H1 (cell line): ENCODE measurements around the gene GPATCH4. TPM values are rescaled to one million over a fixed set of nuclear protein-coding genes. Genes with fewer than 3 reads are reported as not detected.
"Not testable (repeated sequence)": the region's sequence is repeated elsewhere in the genome, so short reads cannot be mapped to it uniquely, and the experiment has no call there.

Experiments used
- CTCF ChIA-PET: fragments of 300-600 bp; sonication (Branson Sonifier 250); formaldehyde crosslinking; loops from one replicate; lab custom pipeline; 2021; ENCODE audit not compliant: partially characterized antibody; lab: Charles Lee
- POLR2A ChIA-PET: fragments of 300-600 bp; sonication (Branson Sonifier 250); formaldehyde crosslinking; loops from one replicate; lab custom pipeline; 2021; ENCODE audit warnings: inconsistent platforms; ENCODE audit not compliant: partially characterized antibody; lab: Charles Lee
- DNase-seq, 2 experiments: peaks; one replicate each; pipeline versions ENCODE4 v3.0.0 to v3.0.0-alpha.2; 2010 to 2022; ENCODE audit warnings: low spot score in 2 of 2, low read depth in 1 of 2, mixed read lengths in 1 of 2
- FAIRE-seq: peaks from 2 replicates; lab custom pipeline; 2011; peaks lifted over from hg19 to GRCh38; lab: Jason Lieb, UNC
- H2AFZ ChIP-seq: 2 replicates; pipeline ENCODE4 v1.8.1; 2012; ENCODE audit warnings: low read length, inconsistent platforms
- H2AK5ac ChIP-seq: 2 replicates; pipeline ENCODE4 v1.6.1; 2013; ENCODE audit warnings: low read depth, low read length
- H2BK120ac ChIP-seq: replicated peaks from 2 replicates; pipeline ENCODE3; 2013; ENCODE audit warnings: low read depth, low read length, inconsistent platforms
- H2BK12ac ChIP-seq: 2 replicates; pipeline ENCODE4 v1.6.1; 2013; ENCODE audit warnings: low read depth, low read length
- H2BK15ac ChIP-seq: 2 replicates; pipeline ENCODE4 v1.6.1; 2013; ENCODE audit warnings: low read length
- H2BK20ac ChIP-seq: 2 replicates; pipeline ENCODE4 v1.6.1; 2013; ENCODE audit warnings: low read length
- H2BK5ac ChIP-seq: 2 replicates; pipeline ENCODE4 v1.6.1; 2013; ENCODE audit warnings: low read depth, low read length
- H3K14ac ChIP-seq: 2 replicates; pipeline ENCODE4 v1.6.1; 2013; ENCODE audit warnings: inconsistent platforms; ENCODE audit not compliant: insufficient read length
- H3K18ac ChIP-seq: 2 replicates; pipeline ENCODE4 v1.6.1; 2013; ENCODE audit warnings: low read length; ENCODE audit errors: extremely low read depth
- H3K23ac ChIP-seq: 2 replicates; pipeline ENCODE4 v1.6.1; 2013; ENCODE audit warnings: inconsistent platforms; ENCODE audit not compliant: insufficient read length
- H3K23me2 ChIP-seq: 2 replicates; pipeline ENCODE4 v1.6.1; 2013; ENCODE audit warnings: low read depth, low read length
- H3K27ac ChIP-seq: 2 replicates; pipeline ENCODE4 v1.6.1; 2011; ENCODE audit warnings: low read depth, low read length, inconsistent platforms
- H3K27me3 ChIP-seq, 4 experiments: replicated peaks in 1 of 4; 1 replicate in 1 of 4; 2 replicates in 3 of 4; pipeline versions ENCODE4 v1.6.1 to v1.8.1; 2011 to 2013; ENCODE audit warnings: low read length in 3 of 4, mild to moderate bottlenecking in 3 of 4, inconsistent platforms in 2 of 4, mixed read lengths in 2 of 4, moderate library complexity in 1 of 4; ENCODE audit not compliant: control insufficient read depth in 3 of 4, insufficient read depth in 3 of 4; ENCODE audit errors: extremely low read depth in 1 of 4
- H3K36me3 ChIP-seq, 4 experiments: 2 replicates each; pipeline versions ENCODE4 v1.6.1 to v1.8.1; 2011 to 2013; ENCODE audit warnings: mild to moderate bottlenecking in 4 of 4, low read length in 3 of 4, moderate library complexity in 2 of 4, control low read depth in 1 of 4, inconsistent platforms in 1 of 4; ENCODE audit not compliant: insufficient read depth in 4 of 4, control insufficient read depth in 2 of 4
- H3K4ac ChIP-seq: replicated peaks from 2 replicates; pipeline ENCODE3; 2013; ENCODE audit warnings: low read length, low read depth, mixed read lengths, inconsistent platforms; ENCODE audit not compliant: insufficient read length
- H3K4me1 ChIP-seq, 4 experiments: replicated peaks in 1 of 4; 1 replicate in 1 of 4; 2 replicates in 3 of 4; pipeline versions ENCODE4 v1.6.1 to v1.8.1; 2011 to 2013; ENCODE audit warnings: low read length in 3 of 4, inconsistent platforms in 2 of 4, mixed read lengths in 1 of 4; ENCODE audit not compliant: insufficient read depth in 4 of 4, control insufficient read depth in 3 of 4
- H3K4me2 ChIP-seq, 2 experiments: 2 replicates each; pipeline versions ENCODE4 v1.6.1 to v1.8.1; 2011 to 2013; ENCODE audit warnings: low read depth in 2 of 2, low read length in 2 of 2, control low read depth in 1 of 2, inconsistent platforms in 1 of 2, mild to moderate bottlenecking in 1 of 2; ENCODE audit not compliant: insufficient read depth in 1 of 2
- H3K4me3 ChIP-seq, 4 experiments: fragments of 200-600, 300-600 bp in 1 of 4; sonication (generic), shearing (Covaris generic), sonication (Bioruptor Twin) in 1 of 4; 2 replicates each; pipeline versions ENCODE4 v1.5.1 to v1.8.1; 2011 to 2016; ENCODE audit warnings: low read length in 4 of 4, low read depth in 3 of 4, control low read depth in 2 of 4, inconsistent platforms in 2 of 4, mild to moderate bottlenecking in 2 of 4, mixed read lengths in 1 of 4, moderate library complexity in 1 of 4; ENCODE audit not compliant: insufficient read depth in 2 of 4; ENCODE audit errors: extremely low read depth in 1 of 4
- H3K56ac ChIP-seq: replicated peaks from 2 replicates; pipeline ENCODE3; 2013; ENCODE audit warnings: low read depth, mild to moderate bottlenecking, mixed read lengths, low read length, inconsistent platforms; ENCODE audit not compliant: insufficient read length
- H3K79me1 ChIP-seq: 2 replicates; pipeline ENCODE4 v1.6.1; 2013; ENCODE audit warnings: low read depth, low read length, control low read depth
- H3K79me2 ChIP-seq, 2 experiments: 2 replicates each; pipeline versions ENCODE4 v1.6.1 to v1.8.1; 2012 to 2013; ENCODE audit warnings: low read length in 2 of 2, mild to moderate bottlenecking in 2 of 2, inconsistent platforms in 1 of 2; ENCODE audit not compliant: insufficient read depth in 2 of 2, control insufficient read depth in 1 of 2
- H3K9ac ChIP-seq, 4 experiments: replicated peaks in 1 of 4; 1 replicate in 1 of 4; 2 replicates in 3 of 4; pipeline versions ENCODE4 v1.6.1 to v1.8.1; 2011 to 2013; ENCODE audit warnings: low read depth in 3 of 4, low read length in 3 of 4, control low read depth in 2 of 4, mild to moderate bottlenecking in 2 of 4, moderate library complexity in 2 of 4, inconsistent platforms in 1 of 4; ENCODE audit errors: extremely low read depth in 1 of 4
- H3K9me3 ChIP-seq, 2 experiments: 2 replicates each; pipeline versions ENCODE4 v1.6.1 to v1.8.1; 2012 to 2013; ENCODE audit warnings: mild to moderate bottlenecking in 2 of 2, moderate library complexity in 2 of 2, control low read depth in 1 of 2, inconsistent platforms in 1 of 2, low read depth in 1 of 2, low read length in 1 of 2, mixed read lengths in 1 of 2; ENCODE audit not compliant: insufficient read depth in 2 of 2
- H4K20me1 ChIP-seq, 2 experiments: replicated peaks in 1 of 2; 2 replicates each; pipeline versions ENCODE3 to v1.8.1; 2011 to 2013; ENCODE audit warnings: inconsistent platforms in 2 of 2, low read length in 2 of 2, mild to moderate bottlenecking in 1 of 2; ENCODE audit not compliant: insufficient read depth in 2 of 2, control insufficient read depth in 1 of 2
- H4K5ac ChIP-seq: 2 replicates; pipeline ENCODE4 v1.6.1; 2013; ENCODE audit warnings: low read length, low read depth, mixed read lengths, inconsistent platforms; ENCODE audit not compliant: insufficient read length
- H4K8ac ChIP-seq: 2 replicates; pipeline ENCODE4 v1.8.0; 2013; ENCODE audit warnings: mild to moderate bottlenecking, moderate library complexity, low read length, inconsistent platforms; ENCODE audit not compliant: insufficient read depth; ENCODE audit errors: extremely low read depth
- H4K91ac ChIP-seq: replicated peaks from 2 replicates; pipeline ENCODE3; 2013; ENCODE audit warnings: low read length, mixed read lengths, inconsistent platforms; ENCODE audit not compliant: insufficient read length
- CREB1 ChIP-seq: IDR thresholded peaks from 2 replicates; pipeline ENCODE4 v1.6.1; 2012; ENCODE audit warnings: inconsistent platforms
- E2F6 ChIP-seq: IDR thresholded peaks from 2 replicates; pipeline ENCODE4 v1.6.1; 2012; ENCODE audit warnings: inconsistent platforms
- GTF2F1 ChIP-seq: IDR thresholded peaks from 2 replicates; pipeline ENCODE4 v1.6.1; 2012; ENCODE audit warnings: low read depth, low read length, improper control_type of control experiment, borderline replicate concordance
- HDAC6 ChIP-seq: IDR thresholded peaks from one replicate; pipeline ENCODE4 v1.7.1; 2012; ENCODE audit warnings: low read depth, mild to moderate bottlenecking, inconsistent platforms, low read length, moderate library complexity
- NRF1 ChIP-seq: IDR thresholded peaks from 2 replicates; pipeline ENCODE4 v1.6.1; 2011; ENCODE audit warnings: mild to moderate bottlenecking, low read depth, low read length, improper control_type of control experiment
- SIN3A ChIP-seq, 2 experiments: IDR thresholded peaks in 1 of 2; conservative IDR thresholded peaks in 1 of 2; 2 replicates each; pipeline ENCODE4 v1.6.1; 2011 to 2012; ENCODE audit warnings: low read length in 2 of 2, improper control_type of control experiment in 1 of 2, low read depth in 1 of 2, mild to moderate bottlenecking in 1 of 2
- SP4 ChIP-seq: IDR thresholded peaks from 2 replicates; pipeline ENCODE4 v1.6.1; 2012; ENCODE audit warnings: low read length, inconsistent platforms
- USF2 ChIP-seq: IDR thresholded peaks from 2 replicates; pipeline ENCODE4 v1.6.1; 2011; ENCODE audit warnings: low read length, improper control_type of control experiment
- WGBS, 2 experiments: shearing (Covaris generic) in 1 of 2; methylation state at CpG; one replicate each; pipeline versions ENCODE4 v1.1.6 to v1.1.7; 2013 to 2015; ENCODE audit warnings: low lambda C conversion rate in 2 of 2, mixed read lengths in 2 of 2, inconsistent platforms in 1 of 2, low coverage in 1 of 2, missing lambda C conversion rate in 1 of 2; ENCODE audit not compliant: insufficient replicate concordance in 2 of 2, insufficient coverage in 1 of 2, insufficient read length in 1 of 2; ENCODE audit errors: extremely low coverage in 1 of 2, missing lambda C conversion rate in 1 of 2; 5-methylcytosine and 5-hydroxymethylcytosine counted together
- polyA plus RNA-seq, 7 experiments: library from polyadenylated mRNA; depleted of rRNA in 3 of 7; stranded (reverse) in 5 of 7; unstranded in 2 of 7; fragments of >200 nt in 5 of 7; fragments of 200-250 nt in 2 of 7; gene quantifications; 1 replicate in 5 of 7; 2 replicates in 1 of 7; 4 replicates in 1 of 7; pipeline versions ENCODE4 v1.2.1 to v1.2.3, GENCODE V29; 2011 to 2013; ENCODE audit warnings: missing spikeins in 2 of 7, mixed read lengths in 2 of 7
- total RNA-seq: library from RNA; stranded (reverse); fragmentation: NEBNext Ultra II Directional; extraction: Animal tissue kit (Norgen Biotek cat#: 25700); gene quantifications from 2 replicates; pipeline ENCODE4 v1.2.1, GENCODE V29; 2021

The GPATCH4 gene
- total and polyA plus RNA-seq, 2 of the 8 experiments (the other 6 are each of a cell fraction or from before 2014, with no cell fraction given): 20.5 to 47.9 TPM

- TF ChIP-seq NRF1 (no peak), E2F6 (no peak), GTF2F1 (no peak), USF2 (no peak), SIN3A (conservative IDR thresholded peaks at IDR 0.05 in 1 of 2, IDR thresholded peaks at IDR 0.05 in 1 of 2; ENCODE audit: low read depth in 1 of 2, low read length in 2 of 2) (no peak), HDAC6 (no peak), SP4 (no peak), CREB1 (no peak)
- TF ChIP-seq, all 59 proteins: peak for 0
Observed at GRCh38 chr1:156589546-156589945, 11.7 kb downstream of the GPATCH4 start (continued).

- H3K18ac ChIP-seq, H2BK12ac ChIP-seq, H2AFZ ChIP-seq, H2BK120ac ChIP-seq, H3K79me2 ChIP-seq, H3K27me3 ChIP-seq, H4K91ac ChIP-seq, H3K4me2 ChIP-seq, H2BK15ac ChIP-seq, H3K4me3 ChIP-seq, FAIRE-seq, H3K36me3 ChIP-seq, H3K27ac ChIP-seq, H2BK20ac ChIP-seq, H3K4ac ChIP-seq, H3K23ac ChIP-seq, H3K56ac ChIP-seq, H4K20me1 ChIP-seq, POLR2A ChIA-PET, H3K9me3 ChIP-seq, H4K5ac ChIP-seq, H3K9ac ChIP-seq, H2BK5ac ChIP-seq, H3K14ac ChIP-seq, H3K79me1 ChIP-seq, H2AK5ac ChIP-seq, H4K8ac ChIP-seq, DNase-seq: not testable (repeated sequence)
- 86% methylated on average over 8 of the region's 8 CpGs; no CpG with 5 or more reads in 1 of the 2 experiments for WGBS, 2 experiments
- peaks cover 10% of the 10 kb centered on the region for H3K23me2 ChIP-seq
- H3K4me1 ChIP-seq: peaks cover 0 to 21% (median 6%) of the 10 kb centered on the region in 4 experiments; a peak in 6 of 7 replicates
- CTCF ChIA-PET: interaction anchor here (0.9 to 4.7 kb wide), 8 partner anchors 10 to 142 kb away, joined by 3 to 30 read pairs (median 6); partner anchors contain the start of genes GPATCH4 and HAPLN2
Observed at GRCh38 chr1:156587927-156588326, 13.4 kb downstream of the GPATCH4 start.
